Calu3 (cell line): Measurements from ENCODE around the gene ATP5MC3. TPM values are rescaled to one million over a fixed set of nuclear protein-coding genes. Genes with fewer than 3 reads are reported as not detected.

Source experiments
- BruUV-seq: library from RNA; stranded (reverse); fragments of 400-500 nt; replicated peaks from 2 replicates; lab custom pipeline; 2021; lab: Mats Ljungman, UMichigan
- CTCF ChIA-PET: fragments of 300-600 bp; sonication (Branson Sonifier 250); formaldehyde crosslinking; loops from one replicate; lab custom pipeline; 2022; ENCODE audit warnings: antibody characterized with exemption; lab: Charles Lee
- DNase-seq: peaks from one replicate; pipeline ENCODE4 v3.0.0; 2022
- H3K27ac Mint-ChIP-seq: one replicate; pipeline ENCODE4 v1.8.0; 2022; ENCODE audit warnings: mixed read lengths; ENCODE audit not compliant: unreplicated experiment
- H3K27me3 Mint-ChIP-seq: one replicate; pipeline ENCODE4 v1.8.0; 2022; ENCODE audit warnings: mixed read lengths; ENCODE audit not compliant: unreplicated experiment
- H3K36me3 Mint-ChIP-seq: one replicate; pipeline ENCODE4 v1.8.0; 2022; ENCODE audit warnings: mild to moderate bottlenecking, moderate library complexity, mixed read lengths; ENCODE audit not compliant: insufficient read depth, unreplicated experiment
- H3K4me1 Mint-ChIP-seq: one replicate; pipeline ENCODE4 v1.8.0; 2022; ENCODE audit warnings: mild to moderate bottlenecking, low read depth, mixed read lengths; ENCODE audit not compliant: unreplicated experiment
- H3K4me3 Mint-ChIP-seq: one replicate; pipeline ENCODE4 v1.8.0; 2022; ENCODE audit warnings: mild to moderate bottlenecking, low read depth, moderate library complexity, mixed read lengths; ENCODE audit not compliant: unreplicated experiment
- H3K9me3 Mint-ChIP-seq: one replicate; pipeline ENCODE4 v1.8.0; 2022; ENCODE audit warnings: low read depth, mixed read lengths; ENCODE audit not compliant: unreplicated experiment
- intact Hi-C: fragments of 100-400 bp; cut with micrococcal nuclease; formaldehyde crosslinking; loops from one replicate; pipeline ENCODE4 v1.10.0; 2022; ENCODE audit not compliant: unreplicated experiment
- total RNA-seq: library from RNA; stranded (reverse); gene quantifications from 2 replicates; pipeline ENCODE4 v1.2.3, GENCODE V29; 2022
- TF ChIP-seq, protein P1 (sequence below): fragments of 200-600 bp; IDR thresholded peaks from one replicate; pipeline ENCODE4 v1.8.0; 2022; ENCODE audit warnings: antibody characterized with exemption; ENCODE audit not compliant: unreplicated experiment

ATP5MC3 gene
- total RNA-seq, 1 experiment from 2014 or later, result 225 TPM

DNA sequence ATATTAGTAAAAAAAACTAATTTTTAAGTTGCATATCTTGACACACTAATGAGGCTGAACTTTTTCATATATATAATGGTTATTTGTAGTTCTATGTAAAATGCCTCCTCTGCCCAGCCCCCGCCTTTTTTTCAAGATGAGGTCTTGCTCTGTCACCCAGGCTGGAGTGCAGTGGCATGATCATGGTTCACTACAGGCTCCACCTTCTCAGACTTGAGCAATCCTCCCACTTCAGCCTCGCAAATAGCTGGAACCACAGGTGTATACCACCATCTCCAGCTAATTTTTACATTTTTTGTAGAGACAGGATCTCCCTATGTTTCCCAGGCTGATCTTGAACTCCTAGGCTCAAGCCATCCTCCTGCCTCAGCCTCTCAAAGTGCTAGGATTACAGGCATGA, 37.8 kb downstream of the ATP5MC3 start:
- Mint-ChIP-seq H3K9me3 (no peaks in the 10 kb centered on the region), H3K27ac (no peak overlapping the region), H3K4me1 (peaks cover 14% of the 10 kb centered on the region), H3K27me3 (no peaks in the 10 kb centered on the region), H3K36me3 (peaks cover 10% of the 10 kb centered on the region), H3K4me3 (no peak overlapping the region)
- DNase-seq, result no peak
- no TSS peak for BruUV-seq
- TF ChIP-seq, protein P1, sequence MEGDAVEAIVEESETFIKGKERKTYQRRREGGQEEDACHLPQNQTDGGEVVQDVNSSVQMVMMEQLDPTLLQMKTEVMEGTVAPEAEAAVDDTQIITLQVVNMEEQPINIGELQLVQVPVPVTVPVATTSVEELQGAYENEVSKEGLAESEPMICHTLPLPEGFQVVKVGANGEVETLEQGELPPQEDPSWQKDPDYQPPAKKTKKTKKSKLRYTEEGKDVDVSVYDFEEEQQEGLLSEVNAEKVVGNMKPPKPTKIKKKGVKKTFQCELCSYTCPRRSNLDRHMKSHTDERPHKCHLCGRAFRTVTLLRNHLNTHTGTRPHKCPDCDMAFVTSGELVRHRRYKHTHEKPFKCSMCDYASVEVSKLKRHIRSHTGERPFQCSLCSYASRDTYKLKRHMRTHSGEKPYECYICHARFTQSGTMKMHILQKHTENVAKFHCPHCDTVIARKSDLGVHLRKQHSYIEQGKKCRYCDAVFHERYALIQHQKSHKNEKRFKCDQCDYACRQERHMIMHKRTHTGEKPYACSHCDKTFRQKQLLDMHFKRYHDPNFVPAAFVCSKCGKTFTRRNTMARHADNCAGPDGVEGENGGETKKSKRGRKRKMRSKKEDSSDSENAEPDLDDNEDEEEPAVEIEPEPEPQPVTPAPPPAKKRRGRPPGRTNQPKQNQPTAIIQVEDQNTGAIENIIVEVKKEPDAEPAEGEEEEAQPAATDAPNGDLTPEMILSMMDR, result no peak
- intact Hi-C loops, result no loop called here
- CTCF ChIA-PET, result no interaction called here

DNA sequence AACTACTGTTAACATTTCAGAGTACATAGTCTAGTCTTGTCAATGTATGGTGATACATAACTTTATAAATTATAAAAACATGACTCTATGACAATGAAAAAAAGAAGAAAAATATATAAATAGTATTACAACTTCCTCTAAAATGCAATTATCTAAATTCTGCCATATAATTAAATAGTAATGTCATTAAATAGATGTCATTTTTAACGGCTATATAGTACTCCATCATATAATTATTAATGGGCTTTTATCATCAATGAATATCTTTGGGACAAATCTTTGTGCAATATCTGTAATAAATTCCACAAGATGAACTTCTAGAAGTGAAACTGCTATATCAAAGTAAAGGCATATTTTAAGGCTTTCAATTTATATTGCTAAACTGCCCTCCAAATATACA, 38.3 kb downstream of the ATP5MC3 start:
- BruUV-seq, result no TSS peak
- intact Hi-C loops, result no loop called here
- no peak for DNase-seq

DNA sequence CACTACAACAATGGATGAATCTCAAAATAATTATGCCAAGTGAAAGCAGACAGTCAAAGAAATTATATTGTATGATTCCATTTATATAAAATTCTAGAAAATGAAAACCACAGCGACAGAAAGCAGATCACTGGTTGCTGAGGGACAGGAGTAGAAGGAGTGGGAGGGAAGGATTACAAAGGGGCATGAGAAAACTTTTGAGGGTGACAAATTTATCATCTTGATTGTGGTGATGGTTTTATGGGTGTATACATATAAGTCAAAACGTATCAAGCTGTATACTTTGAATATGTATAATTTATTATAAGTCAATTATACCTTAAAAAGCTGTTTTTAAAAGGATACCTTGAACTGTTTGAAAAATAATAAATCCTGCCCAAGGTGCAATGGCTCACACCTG, 41.2 kb downstream of the ATP5MC3 start:
- no peak for DNase-seq
- H3K9me3 Mint-ChIP-seq, result no peaks in the 10 kb centered on the region
- intact Hi-C loops, result no loop called here
- no peak overlapping the region for H3K27ac Mint-ChIP-seq
- no TSS peak for BruUV-seq
- peaks cover 9% of the 10 kb centered on the region for H3K4me1 Mint-ChIP-seq
- H3K36me3 Mint-ChIP-seq, result peaks cover 19% of the 10 kb centered on the region
- H3K27me3 Mint-ChIP-seq, result no peaks in the 10 kb centered on the region
- CTCF ChIA-PET, result interaction anchor here (1.2 kb wide), 1 partner anchor 25 kb away, joined by 5 read pairs; no protein-coding TSS in a partner anchor
- H3K4me3 Mint-ChIP-seq, result no peak overlapping the region
- TF ChIP-seq, protein P1, result no peak

More for the DNA sequence above, 38.3 kb downstream of the ATP5MC3 start:
- Mint-ChIP-seq H3K27me3 (no peaks in the 10 kb centered on the region), H3K4me1 (peaks cover 9% of the 10 kb centered on the region), H3K27ac (no peak overlapping the region), H3K4me3 (no peak overlapping the region), H3K9me3 (no peaks in the 10 kb centered on the region), H3K36me3 (peaks cover 7% of the 10 kb centered on the region)
- CTCF ChIA-PET, result no interaction called here
- TF ChIP-seq, protein P1, result no peak

DNA sequence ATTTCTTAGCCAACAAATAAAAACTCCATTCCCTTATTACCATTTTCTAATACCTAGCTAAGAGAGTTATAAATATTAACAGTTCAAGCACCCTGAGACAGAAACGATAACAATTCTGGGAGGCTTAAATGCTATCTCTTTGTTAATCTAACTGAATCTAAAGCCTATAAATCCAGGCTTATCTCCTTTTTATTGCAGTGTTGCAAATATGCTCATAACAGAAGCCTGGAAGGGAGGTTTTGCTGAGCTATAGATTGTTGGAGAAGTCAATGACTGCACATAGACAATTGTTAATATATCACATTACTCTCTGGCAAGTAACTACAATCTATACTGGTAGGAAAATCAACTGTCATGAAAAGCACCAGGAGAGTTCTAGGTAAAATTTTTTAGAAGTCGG, 43.7 kb downstream of the ATP5MC3 start:
- no TSS peak for BruUV-seq
- DNase-seq, result no peak
- H3K9me3 Mint-ChIP-seq, result no peaks in the 10 kb centered on the region
- H3K4me3 Mint-ChIP-seq, result no peak overlapping the region
- CTCF ChIA-PET, result interaction anchor here (1.1 kb wide), 1 partner anchor 15 kb away, joined by 3 read pairs; no protein-coding TSS in a partner anchor
- intact Hi-C loops, result no loop called here
- TF ChIP-seq, protein P1, result no peak
- H3K36me3 Mint-ChIP-seq, result peaks cover 32% of the 10 kb centered on the region
- no peaks in the 10 kb centered on the region for H3K27me3 Mint-ChIP-seq
- no peak overlapping the region for H3K27ac Mint-ChIP-seq
- no peaks in the 10 kb centered on the region for H3K4me1 Mint-ChIP-seq
